ENCODE data around the gene SLC19A2. TPM values are rescaled to one million over a fixed set of nuclear protein-coding genes. Genes with fewer than 3 reads are reported as not detected.

SLC19A2 gene
- total RNA-seq, 1 experiment from 2014 or later = 12.8 TPM

DNA sequence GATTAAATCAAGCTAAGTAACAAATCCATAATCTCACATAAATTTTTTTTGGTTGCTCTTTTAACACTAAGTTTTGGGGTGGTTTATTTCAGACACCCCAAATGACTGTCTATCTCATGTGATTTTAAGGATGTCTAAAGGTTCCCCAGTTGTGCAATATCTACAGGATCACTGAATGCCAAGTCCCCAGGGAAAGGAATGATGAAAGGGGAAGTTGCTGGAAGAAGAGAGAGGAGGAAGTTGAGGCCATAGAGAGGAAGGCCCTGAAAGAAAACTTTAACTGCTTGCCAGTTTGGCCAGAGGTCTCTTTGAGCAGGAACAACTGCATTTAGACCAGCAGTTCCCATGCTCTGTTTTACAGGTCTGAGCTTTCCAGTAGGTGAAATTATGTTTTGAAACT lies 27.5 kb upstream of the SLC19A2 start:
- H3K9me3 Mint-ChIP-seq = no peaks in the 10 kb centered on the region
- Histone ChIP-seq H3K79me2 (ENCODE audit: insufficient read depth, low read length) (no peaks in the 10 kb centered on the region), H3K9me3 (ENCODE audit: control insufficient read depth, low read depth, low read length) (no peaks in the 10 kb centered on the region), H3K9ac (ENCODE audit: extremely low read depth, insufficient read length, low read length) (no peak overlapping the region), H3K4me2 (ENCODE audit: insufficient read depth, insufficient read length, low read length) (no peak overlapping the region), H3K4me1 (ENCODE audit: insufficient read depth, low read length) (no peaks in the 10 kb centered on the region), H3K79me1 (ENCODE audit: insufficient read depth, low read depth, low read length, poor library complexity, severe bottlenecking) (no peaks in the 10 kb centered on the region), H3K23ac (ENCODE audit: insufficient read length, low read depth, low read length) (no peak overlapping the region), H4K5ac (ENCODE audit: insufficient read length, low read depth, low read length) (no peak overlapping the region), H4K20me1 (ENCODE audit: control insufficient read depth, insufficient read depth, insufficient read length) (no peaks in the 10 kb centered on the region), H4K91ac (ENCODE audit: insufficient read length, low read depth, low read length) (no peak overlapping the region), H2BK12ac (ENCODE audit: insufficient read length, low read depth, low read length) (no peak overlapping the region), H2BK15ac (ENCODE audit: low read depth, low read length) (no peak overlapping the region), H3K23me2 (ENCODE audit: insufficient read length, low read depth, low read length, poor library complexity, severe bottlenecking) (no peaks in the 10 kb centered on the region), H3K18ac (ENCODE audit: insufficient read length, low read depth, low read length) (no peak overlapping the region), H2AK5ac (ENCODE audit: insufficient read length, low read length) (no peak overlapping the region), H3K27ac (ENCODE audit: insufficient read length, low read depth, low read length) (no peak overlapping the region), H3K4ac (ENCODE audit: low read depth, low read length) (no peak overlapping the region), H2BK120ac (ENCODE audit: low read depth, low read length, poor library complexity, severe bottlenecking) (no peak overlapping the region), H3T11ph (ENCODE audit: low read length) (no peak overlapping the region), H3K27me3 (ENCODE audit: insufficient read depth, low read length) (no peaks in the 10 kb centered on the region), H2BK5ac (ENCODE audit: insufficient read length, low read length) (no peak overlapping the region), H2AFZ (ENCODE audit: low read length) (no peak overlapping the region), H3K56ac (ENCODE audit: insufficient read length, low read depth, low read length) (no peak overlapping the region), H4K8ac (replicated peaks; ENCODE audit: insufficient read length, low read depth, low read length) (no peak overlapping the region), H2BK20ac (ENCODE audit: low read depth, low read length, poor library complexity, severe bottlenecking) (no peak overlapping the region), H3K14ac (ENCODE audit: insufficient read depth, low read length) (no peak overlapping the region)
- no peak for DNase-seq
- no peaks in the 10 kb centered on the region for H3K36me3 Mint-ChIP-seq (ENCODE audit: insufficient read depth in 1 of 3, low read depth in 3 of 3)
- no peak overlapping the region for H3K27ac Mint-ChIP-seq
- no peak overlapping the region for H3K4me3 Mint-ChIP-seq
- peaks cover 0 to 7% of the 10 kb centered on the region in 2 experiments; a peak in 1 of 4 replicates for H3K4me1 Mint-ChIP-seq
- TF ChIP-seq, protein P1, sequence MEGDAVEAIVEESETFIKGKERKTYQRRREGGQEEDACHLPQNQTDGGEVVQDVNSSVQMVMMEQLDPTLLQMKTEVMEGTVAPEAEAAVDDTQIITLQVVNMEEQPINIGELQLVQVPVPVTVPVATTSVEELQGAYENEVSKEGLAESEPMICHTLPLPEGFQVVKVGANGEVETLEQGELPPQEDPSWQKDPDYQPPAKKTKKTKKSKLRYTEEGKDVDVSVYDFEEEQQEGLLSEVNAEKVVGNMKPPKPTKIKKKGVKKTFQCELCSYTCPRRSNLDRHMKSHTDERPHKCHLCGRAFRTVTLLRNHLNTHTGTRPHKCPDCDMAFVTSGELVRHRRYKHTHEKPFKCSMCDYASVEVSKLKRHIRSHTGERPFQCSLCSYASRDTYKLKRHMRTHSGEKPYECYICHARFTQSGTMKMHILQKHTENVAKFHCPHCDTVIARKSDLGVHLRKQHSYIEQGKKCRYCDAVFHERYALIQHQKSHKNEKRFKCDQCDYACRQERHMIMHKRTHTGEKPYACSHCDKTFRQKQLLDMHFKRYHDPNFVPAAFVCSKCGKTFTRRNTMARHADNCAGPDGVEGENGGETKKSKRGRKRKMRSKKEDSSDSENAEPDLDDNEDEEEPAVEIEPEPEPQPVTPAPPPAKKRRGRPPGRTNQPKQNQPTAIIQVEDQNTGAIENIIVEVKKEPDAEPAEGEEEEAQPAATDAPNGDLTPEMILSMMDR (conservative IDR thresholded peaks at IDR 0.05) = no peak
- H3K27me3 Mint-ChIP-seq (ENCODE audit: low read depth) = no peaks in the 10 kb centered on the region

Measured in H9 (cell line).